GM10266 (cell line): ENCODE measurements around the gene C18orf63.

Experiments
- DNase-seq: peaks from one replicate; pipeline ENCODE4 v3.0.0; 2012; ENCODE audit errors: extremely low spot score
- TF ChIP-seq, protein P1 (sequence below): IDR thresholded peaks from 2 replicates; pipeline ENCODE4 v1.5.1; 2012; ENCODE audit warnings: mild to moderate bottlenecking, low read depth; ENCODE audit not compliant: control insufficient read depth, insufficient read depth; ENCODE audit errors: missing control alignments

Gene C18orf63

DNA sequence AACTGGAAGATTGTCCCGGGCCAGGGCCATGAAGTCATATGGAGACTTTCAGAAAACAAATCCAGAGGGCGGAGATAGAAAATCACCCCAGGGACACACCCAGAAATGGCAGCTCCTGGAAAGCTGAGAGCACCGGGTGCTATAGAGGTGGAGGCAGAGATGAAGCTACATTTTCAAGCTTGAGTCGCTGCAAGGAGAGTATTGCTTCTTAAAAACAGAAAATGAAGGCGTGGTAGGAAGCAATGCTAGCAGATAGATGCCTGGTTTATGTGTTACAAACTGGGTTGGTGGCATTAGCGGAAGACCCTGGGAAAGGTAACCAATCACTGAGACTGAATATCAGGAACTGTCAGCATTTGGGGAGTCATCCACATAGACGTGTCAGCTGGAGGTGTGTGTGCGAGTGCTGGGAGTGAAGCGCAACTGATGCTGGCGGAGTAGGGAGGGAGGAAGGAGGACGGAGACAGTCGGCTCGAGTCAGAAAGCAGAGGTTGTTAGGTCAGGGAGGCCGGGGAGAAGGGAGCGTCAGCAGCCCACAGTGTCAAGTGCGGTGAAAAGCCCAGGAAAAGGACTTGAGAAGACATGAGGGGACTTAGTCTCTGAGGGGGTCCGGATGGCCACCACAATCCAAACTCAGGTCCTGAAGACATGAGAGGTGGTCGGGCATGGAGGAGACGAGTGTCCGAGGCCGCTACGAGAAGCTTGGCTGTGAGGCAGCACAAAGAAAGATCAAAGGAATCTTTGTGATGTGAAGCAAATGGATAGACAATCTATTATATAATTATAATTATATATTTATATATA, 45.4 kb downstream of the C18orf63 start:
- DNase-seq = no peak
- TF ChIP-seq, protein P1, sequence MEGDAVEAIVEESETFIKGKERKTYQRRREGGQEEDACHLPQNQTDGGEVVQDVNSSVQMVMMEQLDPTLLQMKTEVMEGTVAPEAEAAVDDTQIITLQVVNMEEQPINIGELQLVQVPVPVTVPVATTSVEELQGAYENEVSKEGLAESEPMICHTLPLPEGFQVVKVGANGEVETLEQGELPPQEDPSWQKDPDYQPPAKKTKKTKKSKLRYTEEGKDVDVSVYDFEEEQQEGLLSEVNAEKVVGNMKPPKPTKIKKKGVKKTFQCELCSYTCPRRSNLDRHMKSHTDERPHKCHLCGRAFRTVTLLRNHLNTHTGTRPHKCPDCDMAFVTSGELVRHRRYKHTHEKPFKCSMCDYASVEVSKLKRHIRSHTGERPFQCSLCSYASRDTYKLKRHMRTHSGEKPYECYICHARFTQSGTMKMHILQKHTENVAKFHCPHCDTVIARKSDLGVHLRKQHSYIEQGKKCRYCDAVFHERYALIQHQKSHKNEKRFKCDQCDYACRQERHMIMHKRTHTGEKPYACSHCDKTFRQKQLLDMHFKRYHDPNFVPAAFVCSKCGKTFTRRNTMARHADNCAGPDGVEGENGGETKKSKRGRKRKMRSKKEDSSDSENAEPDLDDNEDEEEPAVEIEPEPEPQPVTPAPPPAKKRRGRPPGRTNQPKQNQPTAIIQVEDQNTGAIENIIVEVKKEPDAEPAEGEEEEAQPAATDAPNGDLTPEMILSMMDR = no peak

GRCh38 chr18:74367905-74368304, 52.3 kb downstream of the C18orf63 start:
- DNase-seq = no peak
- TF ChIP-seq, protein P1 = no peak

- no peak for DNase-seq
- TF ChIP-seq, protein P1 = no peak
These were observed 53.5 kb downstream of the C18orf63 start for GRCh38 chr18:74368901-74369705.

DNA sequence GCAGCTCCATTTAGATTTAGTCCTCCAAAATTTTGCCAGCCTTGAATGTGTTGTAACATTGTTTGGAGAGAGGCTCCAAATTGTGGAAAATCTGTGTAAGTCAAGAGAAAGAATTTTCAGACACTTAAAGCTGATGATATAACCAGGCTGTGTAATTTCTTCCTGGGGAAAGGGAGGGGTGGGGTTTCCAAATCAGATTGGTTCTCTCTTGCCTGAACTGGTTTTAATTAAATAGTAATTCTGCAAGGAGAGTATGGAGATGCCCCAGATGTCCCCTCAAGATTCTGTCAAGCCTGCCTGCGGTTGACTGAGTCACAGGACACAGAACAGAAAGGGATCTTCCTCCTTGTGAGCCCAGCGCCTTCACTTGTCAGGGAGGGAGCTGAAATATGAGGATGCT, 54.5 kb downstream of the C18orf63 start:
- TF ChIP-seq, protein P1 = no peak
- DNase-seq = no peak

DNA sequence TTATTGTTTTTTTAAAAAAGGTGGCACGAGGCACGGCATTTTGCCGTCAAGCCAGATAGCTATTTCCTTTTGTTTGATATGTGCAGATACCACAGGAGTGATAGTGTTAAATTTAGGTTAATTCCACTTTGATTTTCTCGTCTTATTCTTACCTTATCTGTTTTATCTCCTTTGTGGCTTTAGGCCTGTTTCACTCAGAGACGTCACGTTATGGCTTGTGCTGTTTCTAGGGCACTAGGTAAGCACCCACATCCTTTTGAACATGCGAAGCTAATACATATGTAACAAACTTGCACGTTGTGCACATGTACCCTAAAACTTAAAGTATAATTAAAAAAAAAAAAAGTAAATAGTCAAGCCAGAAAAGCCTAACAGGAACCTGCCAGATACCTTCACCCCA, 57.8 kb downstream of the C18orf63 start:
- no peak for DNase-seq
- TF ChIP-seq, protein P1 = no peak

DNA sequence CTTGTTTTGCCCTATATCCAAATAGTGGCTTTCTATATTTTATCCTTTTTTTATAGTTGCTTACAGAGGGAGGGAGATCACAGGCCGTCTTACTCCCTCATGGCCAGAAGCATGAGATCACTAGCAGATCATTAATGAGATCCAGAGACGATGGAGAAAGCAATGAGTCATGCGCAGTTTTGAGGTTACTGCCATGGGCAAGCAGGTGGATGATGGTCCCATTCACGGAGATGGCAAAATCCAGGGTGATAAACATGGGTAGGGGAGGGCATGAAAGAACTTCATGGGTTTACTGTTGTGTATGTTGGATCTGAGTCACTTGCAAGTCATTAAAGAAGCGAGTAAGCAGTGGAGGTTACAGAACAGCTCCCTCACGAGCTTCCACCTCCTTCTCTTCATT, 60.4 kb downstream of the C18orf63 start:
- DNase-seq = no peak
- TF ChIP-seq, protein P1 = no peak

- TF ChIP-seq, protein P1 = no peak
- no peak for DNase-seq
These were observed 60.9 kb downstream of the C18orf63 start for GRCh38 chr18:74376523-74376922.
